ENCODE data around the gene FILIP1.

DNA sequence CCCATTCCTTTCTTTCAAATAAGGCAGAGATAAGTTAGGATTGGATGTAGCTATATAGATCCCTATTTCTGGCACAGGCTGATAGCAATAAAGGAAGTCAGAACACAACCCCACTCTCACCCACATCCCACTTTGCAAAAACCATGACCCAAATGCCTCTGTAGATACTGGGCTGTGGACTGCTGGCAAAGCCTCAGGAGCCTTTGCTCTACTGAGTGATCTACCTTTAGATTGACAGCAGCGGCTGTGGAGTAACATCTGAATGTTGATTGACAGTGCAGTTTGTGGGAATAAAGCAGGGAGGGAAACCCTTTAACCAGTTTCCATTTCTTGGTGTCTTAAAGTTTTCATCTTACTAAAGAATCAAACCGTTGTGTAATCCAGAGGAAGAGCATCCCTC lies 202.3 kb downstream of the FILIP1 start:
- TF ChIP-seq, protein P1, sequence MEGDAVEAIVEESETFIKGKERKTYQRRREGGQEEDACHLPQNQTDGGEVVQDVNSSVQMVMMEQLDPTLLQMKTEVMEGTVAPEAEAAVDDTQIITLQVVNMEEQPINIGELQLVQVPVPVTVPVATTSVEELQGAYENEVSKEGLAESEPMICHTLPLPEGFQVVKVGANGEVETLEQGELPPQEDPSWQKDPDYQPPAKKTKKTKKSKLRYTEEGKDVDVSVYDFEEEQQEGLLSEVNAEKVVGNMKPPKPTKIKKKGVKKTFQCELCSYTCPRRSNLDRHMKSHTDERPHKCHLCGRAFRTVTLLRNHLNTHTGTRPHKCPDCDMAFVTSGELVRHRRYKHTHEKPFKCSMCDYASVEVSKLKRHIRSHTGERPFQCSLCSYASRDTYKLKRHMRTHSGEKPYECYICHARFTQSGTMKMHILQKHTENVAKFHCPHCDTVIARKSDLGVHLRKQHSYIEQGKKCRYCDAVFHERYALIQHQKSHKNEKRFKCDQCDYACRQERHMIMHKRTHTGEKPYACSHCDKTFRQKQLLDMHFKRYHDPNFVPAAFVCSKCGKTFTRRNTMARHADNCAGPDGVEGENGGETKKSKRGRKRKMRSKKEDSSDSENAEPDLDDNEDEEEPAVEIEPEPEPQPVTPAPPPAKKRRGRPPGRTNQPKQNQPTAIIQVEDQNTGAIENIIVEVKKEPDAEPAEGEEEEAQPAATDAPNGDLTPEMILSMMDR (conservative IDR thresholded peaks at IDR 0.05; ENCODE audit: low read depth, low read length), result no peak
- TF ChIP-seq BHLHE40 (IDR thresholded peaks at IDR 0.05; ENCODE audit: low read depth, low read length), result no peak
- no peak for TF ChIP-seq RFX5 (IDR thresholded peaks at IDR 0.05; ENCODE audit: low read depth, low read length)
- TF ChIP-seq, protein P2, sequence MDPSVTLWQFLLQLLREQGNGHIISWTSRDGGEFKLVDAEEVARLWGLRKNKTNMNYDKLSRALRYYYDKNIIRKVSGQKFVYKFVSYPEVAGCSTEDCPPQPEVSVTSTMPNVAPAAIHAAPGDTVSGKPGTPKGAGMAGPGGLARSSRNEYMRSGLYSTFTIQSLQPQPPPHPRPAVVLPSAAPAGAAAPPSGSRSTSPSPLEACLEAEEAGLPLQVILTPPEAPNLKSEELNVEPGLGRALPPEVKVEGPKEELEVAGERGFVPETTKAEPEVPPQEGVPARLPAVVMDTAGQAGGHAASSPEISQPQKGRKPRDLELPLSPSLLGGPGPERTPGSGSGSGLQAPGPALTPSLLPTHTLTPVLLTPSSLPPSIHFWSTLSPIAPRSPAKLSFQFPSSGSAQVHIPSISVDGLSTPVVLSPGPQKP (IDR thresholded peaks at IDR 0.05; ENCODE audit: borderline replicate concordance, low read depth, low read length), result no peak
- no peak for TF ChIP-seq FOS (IDR thresholded peaks at IDR 0.05; ENCODE audit: low read depth, low read length)
- no peak for TF ChIP-seq POLR2A (IDR thresholded peaks at IDR 0.05; ENCODE audit: low read depth, low read length)
- no peak for TF ChIP-seq CHD1 (IDR thresholded peaks at IDR 0.05; ENCODE audit: low read depth, low read length)
- TF ChIP-seq MAFK (IDR thresholded peaks at IDR 0.05; ENCODE audit: low read depth, low read length), result no peak

Data from IMR-90 (cell line).